ENCODE measurements around the gene OLFML1. TPM values are rescaled to one million over a fixed set of nuclear protein-coding genes. Genes with fewer than 3 reads are reported as not detected.

Gene OLFML1
- total RNA-seq, 1 experiment from 2014 or later, result not detected

DNA sequence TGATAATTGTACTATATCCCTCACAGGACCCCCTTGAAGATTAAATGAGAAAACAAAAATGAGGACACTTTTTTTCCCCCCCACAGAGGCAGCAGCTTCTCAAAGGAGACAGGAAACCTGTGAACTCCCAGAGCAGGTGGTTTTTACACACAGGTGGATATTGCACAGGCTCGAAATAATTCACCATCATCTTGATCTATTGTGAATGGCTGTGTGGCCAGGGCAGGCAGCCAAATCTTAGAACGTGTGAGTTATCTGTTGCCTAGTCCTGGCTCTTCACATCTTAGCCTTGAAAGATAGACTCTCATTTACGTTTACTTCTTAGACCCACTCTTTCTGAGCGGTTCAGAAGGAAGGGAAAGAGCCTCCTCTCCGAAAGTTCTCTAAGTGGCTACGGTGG is 52.0 kb downstream of the OLFML1 start:
- H2AK5ac ChIP-seq (ENCODE audit: insufficient read length, low read length), result no peak overlapping the region
- no peak for DNase-seq
- Mint-ChIP-seq H3K36me3 (ENCODE audit: insufficient read depth in 1 of 3, low read depth in 3 of 3) (no peaks in the 10 kb centered on the region), H3K4me3 (no peak overlapping the region), H3K4me1 (peaks cover 9 to 10% of the 10 kb centered on the region in 2 experiments; a peak in 3 of 4 replicates), H3K27ac (no peak overlapping the region), H3K9me3 (no peaks in the 10 kb centered on the region), H3K27me3 (ENCODE audit: low read depth) (no peaks in the 10 kb centered on the region; the same call in 1 of the 2 replicates)
- no peak overlapping the region for H2BK5ac ChIP-seq (ENCODE audit: insufficient read length, low read length)
- H2BK120ac ChIP-seq (ENCODE audit: low read depth, low read length, poor library complexity, severe bottlenecking), result no peak overlapping the region
- no peak overlapping the region for H3K23ac ChIP-seq (ENCODE audit: insufficient read length, low read depth, low read length)
- H3K23me2 ChIP-seq (ENCODE audit: insufficient read length, low read depth, low read length, poor library complexity, severe bottlenecking), result no peaks in the 10 kb centered on the region
- H2AFZ ChIP-seq (ENCODE audit: low read length), result no peak overlapping the region
- no peak overlapping the region for H3K4ac ChIP-seq (ENCODE audit: low read depth, low read length)
- no peak overlapping the region for H3K56ac ChIP-seq (ENCODE audit: insufficient read length, low read depth, low read length)
- H3K27ac ChIP-seq (ENCODE audit: insufficient read length, low read depth, low read length), result no peak overlapping the region
- no peak overlapping the region for H4K5ac ChIP-seq (ENCODE audit: insufficient read length, low read depth, low read length)
- no peaks in the 10 kb centered on the region for H3K9me3 ChIP-seq (ENCODE audit: control insufficient read depth, low read depth, low read length)
- no peak overlapping the region for H4K91ac ChIP-seq (ENCODE audit: insufficient read length, low read depth, low read length)
- no peaks in the 10 kb centered on the region for H3K4me1 ChIP-seq (ENCODE audit: insufficient read depth, low read length)
- no peak overlapping the region for H2BK15ac ChIP-seq (ENCODE audit: low read depth, low read length)
- no peak overlapping the region for H3T11ph ChIP-seq (ENCODE audit: low read length)
- H2BK20ac ChIP-seq (ENCODE audit: low read depth, low read length, poor library complexity, severe bottlenecking), result no peak overlapping the region
- H3K79me2 ChIP-seq (ENCODE audit: insufficient read depth, low read length), result no peaks in the 10 kb centered on the region
- H3K79me1 ChIP-seq (ENCODE audit: insufficient read depth, low read depth, low read length, poor library complexity, severe bottlenecking), result no peaks in the 10 kb centered on the region
- H3K14ac ChIP-seq (ENCODE audit: insufficient read depth, low read length), result no peak overlapping the region
- H3K9ac ChIP-seq (ENCODE audit: extremely low read depth, insufficient read length, low read length), result no peak overlapping the region
- H2BK12ac ChIP-seq (ENCODE audit: insufficient read length, low read depth, low read length), result no peak overlapping the region
- no peak overlapping the region for H3K18ac ChIP-seq (ENCODE audit: insufficient read length, low read depth, low read length)
- TF ChIP-seq, protein P1, sequence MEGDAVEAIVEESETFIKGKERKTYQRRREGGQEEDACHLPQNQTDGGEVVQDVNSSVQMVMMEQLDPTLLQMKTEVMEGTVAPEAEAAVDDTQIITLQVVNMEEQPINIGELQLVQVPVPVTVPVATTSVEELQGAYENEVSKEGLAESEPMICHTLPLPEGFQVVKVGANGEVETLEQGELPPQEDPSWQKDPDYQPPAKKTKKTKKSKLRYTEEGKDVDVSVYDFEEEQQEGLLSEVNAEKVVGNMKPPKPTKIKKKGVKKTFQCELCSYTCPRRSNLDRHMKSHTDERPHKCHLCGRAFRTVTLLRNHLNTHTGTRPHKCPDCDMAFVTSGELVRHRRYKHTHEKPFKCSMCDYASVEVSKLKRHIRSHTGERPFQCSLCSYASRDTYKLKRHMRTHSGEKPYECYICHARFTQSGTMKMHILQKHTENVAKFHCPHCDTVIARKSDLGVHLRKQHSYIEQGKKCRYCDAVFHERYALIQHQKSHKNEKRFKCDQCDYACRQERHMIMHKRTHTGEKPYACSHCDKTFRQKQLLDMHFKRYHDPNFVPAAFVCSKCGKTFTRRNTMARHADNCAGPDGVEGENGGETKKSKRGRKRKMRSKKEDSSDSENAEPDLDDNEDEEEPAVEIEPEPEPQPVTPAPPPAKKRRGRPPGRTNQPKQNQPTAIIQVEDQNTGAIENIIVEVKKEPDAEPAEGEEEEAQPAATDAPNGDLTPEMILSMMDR (conservative IDR thresholded peaks at IDR 0.05), result no peak
- H4K20me1 ChIP-seq (ENCODE audit: control insufficient read depth, insufficient read depth, insufficient read length), result no peaks in the 10 kb centered on the region
- H4K8ac ChIP-seq (replicated peaks; ENCODE audit: insufficient read length, low read depth, low read length), result no peak overlapping the region
- no peaks in the 10 kb centered on the region for H3K27me3 ChIP-seq (ENCODE audit: insufficient read depth, low read length)
- H3K4me2 ChIP-seq (ENCODE audit: insufficient read depth, insufficient read length, low read length), result no peak overlapping the region
- no CpG with 5 or more reads among the region's 6 CpGs for WGBS (ENCODE audit: extremely low coverage, insufficient read length, low lambda C conversion rate)
